Fibroblast of skin of left biceps (primary cell): Measurements from ENCODE around the gene DRD5.

Source experiments
- DNase-seq, 2 experiments: peaks; one replicate each; pipeline ENCODE4 v3.0.0-alpha.2; 2013; ENCODE audit warnings: low read depth in 2 of 2

Gene DRD5

GRCh38 chr4:9816285-9816684 is 34.9 kb downstream of the DRD5 start:
- DNase-seq, result no peak

- no peak for DNase-seq
Observed at GRCh38 chr4:9820343-9820742, 38.9 kb downstream of the DRD5 start.

- no peak for DNase-seq
Observed at GRCh38 chr4:9825049-9825448, 43.6 kb downstream of the DRD5 start.

GRCh38 chr4:9826551-9826950 is 45.1 kb downstream of the DRD5 start:
- no peak for DNase-seq

- no peak for DNase-seq
Observed at GRCh38 chr4:9832640-9833039, 51.2 kb downstream of the DRD5 start.

GRCh38 chr4:9833421-9833820 is 52.0 kb downstream of the DRD5 start:
- DNase-seq, result no peak
